Measurements from ENCODE around the gene SECISBP2.
"Not testable (repeated sequence)": the region's sequence is repeated elsewhere in the genome, so short reads cannot be mapped to it uniquely, and the experiment has no call there.

Gene SECISBP2

GRCh38 chr9:89318123-89319014 is at the start of gene SECISBP2:
TSS of gene SECISBP2 (plus strand) at chr9:89318500. CDS start at chr9:89318577, 77 bp downstream.
- peak; percentile 92 for DNase-seq

GRCh38 chr9:89273528-89274279 is 44.6 kb upstream of the SECISBP2 start:
- no peak for DNase-seq

- DNase-seq, result no peak
Measured at GRCh38 chr9:89274838-89275237, 43.5 kb upstream of the SECISBP2 start.

GRCh38 chr9:89276040-89276439 is 42.3 kb upstream of the SECISBP2 start:
- not testable (repeated sequence) for DNase-seq

- DNase-seq, result no peak
Measured at GRCh38 chr9:89277043-89277442, 41.3 kb upstream of the SECISBP2 start.

- no peak for DNase-seq
Measured at GRCh38 chr9:89277454-89277853, 40.8 kb upstream of the SECISBP2 start.

- no peak for DNase-seq
Measured at GRCh38 chr9:89278551-89278950, 39.7 kb upstream of the SECISBP2 start.

- no peak for DNase-seq
Measured at GRCh38 chr9:89278997-89279739, 39.1 kb upstream of the SECISBP2 start.

- no peak for DNase-seq
Measured at GRCh38 chr9:89281106-89281505, 37.2 kb upstream of the SECISBP2 start.

GRCh38 chr9:89282248-89282968 is 35.9 kb upstream of the SECISBP2 start:
- not testable (repeated sequence) for DNase-seq

- no peak for DNase-seq
Measured at GRCh38 chr9:89284076-89284475, 34.2 kb upstream of the SECISBP2 start.

- no peak for DNase-seq
Measured at GRCh38 chr9:89291741-89292140, 26.6 kb upstream of the SECISBP2 start.

GRCh38 chr9:89293014-89293413 is 25.3 kb upstream of the SECISBP2 start:
- no peak for DNase-seq

- DNase-seq, result no peak
Measured at GRCh38 chr9:89295400-89295799, 22.9 kb upstream of the SECISBP2 start.

- not testable (repeated sequence) for DNase-seq
Measured at GRCh38 chr9:89301996-89302395, 16.3 kb upstream of the SECISBP2 start.

- no peak for DNase-seq
Measured at GRCh38 chr9:89304020-89304833, 14.1 kb upstream of the SECISBP2 start.

- no peak for DNase-seq
Measured at GRCh38 chr9:89304834-89305188, 13.5 kb upstream of the SECISBP2 start.

- no peak for DNase-seq
Measured at GRCh38 chr9:89305868-89306267, 12.4 kb upstream of the SECISBP2 start.

- DNase-seq, result no peak
Measured at GRCh38 chr9:89309166-89309565, 9.1 kb upstream of the SECISBP2 start.

GRCh38 chr9:89309608-89310474 is 8.5 kb upstream of the SECISBP2 start:
- DNase-seq, result no peak

All from activated gamma-delta T cell treated with Interleukin-2 at 50 U/mL for 16 hours (primary cell).